HepG2 (cell line): ENCODE measurements around the gene SIGLEC9.

Source experiments
- EZH2 ChIP-seq: conservative IDR thresholded peaks from 2 replicates; pipeline ENCODE4 v1.6.1; 2012; ENCODE audit warnings: mild to moderate bottlenecking, low read depth, low read length, moderate library complexity
- MYNN ChIP-seq: sonication (generic); formaldehyde crosslinking; IDR thresholded peaks from 2 replicates; pipeline ENCODE4 v1.4.0; 2020; ENCODE audit warnings: mild to moderate bottlenecking, low read depth, missing genetic modification reagents
- NFE2L1 ChIP-seq: sonication (generic); formaldehyde crosslinking; IDR thresholded peaks from 2 replicates; pipeline ENCODE4 v1.4.0; 2020; ENCODE audit warnings: missing genetic modification reagents, mild to moderate bottlenecking, borderline replicate concordance
- SNAPC2 ChIP-seq: sonication (generic); formaldehyde crosslinking; IDR thresholded peaks from 2 replicates; pipeline ENCODE4 v1.8.1; 2022; ENCODE audit warnings: mild to moderate bottlenecking, missing genetic modification reagents
- ZNF282 ChIP-seq: fragments of 450-650 bp; IDR thresholded peaks from 2 replicates; pipeline ENCODE4 v1.6.1; 2018; ENCODE audit not compliant: partially characterized antibody
- ZNF326 ChIP-seq: sonication (generic); formaldehyde crosslinking; IDR thresholded peaks from 2 replicates; pipeline ENCODE4 v1.4.0; 2020; ENCODE audit warnings: missing genetic modification reagents, borderline replicate concordance
- TF ChIP-seq, protein P1 (sequence below): sonication (generic); formaldehyde crosslinking; IDR thresholded peaks from 2 replicates; pipeline ENCODE4 v1.4.0; 2020; ENCODE audit warnings: low read depth, mild to moderate bottlenecking, missing genetic modification reagents
- TF ChIP-seq, protein P2 (sequence below): sonication (generic); formaldehyde crosslinking; IDR thresholded peaks from 2 replicates; pipeline ENCODE4 v1.5.0; 2020; ENCODE audit warnings: missing genetic modification reagents

DNA sequence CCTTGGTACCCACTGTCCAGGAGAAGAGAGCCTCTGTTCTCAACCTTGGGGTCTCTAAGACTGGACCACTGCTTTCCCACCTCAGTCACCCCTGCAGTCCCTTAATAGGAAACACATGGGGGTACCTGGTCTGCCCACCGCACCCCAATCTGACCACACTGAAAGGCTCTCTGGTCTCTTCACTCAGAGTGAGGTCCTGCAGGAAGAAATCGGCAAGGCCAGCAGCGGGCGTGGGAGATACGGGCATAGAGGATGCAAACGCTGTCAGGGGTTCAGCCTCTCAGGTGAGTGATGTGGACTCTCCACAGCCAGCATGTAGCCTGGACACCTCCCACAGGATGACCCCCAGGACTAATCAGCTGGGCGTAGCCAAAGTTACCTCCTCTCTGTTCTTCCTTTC lies 3.5 kb downstream of the SIGLEC9 start:
- TF ChIP-seq, protein P1, sequence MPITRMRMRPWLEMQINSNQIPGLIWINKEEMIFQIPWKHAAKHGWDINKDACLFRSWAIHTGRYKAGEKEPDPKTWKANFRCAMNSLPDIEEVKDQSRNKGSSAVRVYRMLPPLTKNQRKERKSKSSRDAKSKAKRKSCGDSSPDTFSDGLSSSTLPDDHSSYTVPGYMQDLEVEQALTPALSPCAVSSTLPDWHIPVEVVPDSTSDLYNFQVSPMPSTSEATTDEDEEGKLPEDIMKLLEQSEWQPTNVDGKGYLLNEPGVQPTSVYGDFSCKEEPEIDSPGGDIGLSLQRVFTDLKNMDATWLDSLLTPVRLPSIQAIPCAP (CRISPR knock-in tag) = no peak
- TF ChIP-seq ZNF282 = no peak
- TF ChIP-seq NFE2L1 (CRISPR knock-in tag) = no peak
- TF ChIP-seq, protein P2, sequence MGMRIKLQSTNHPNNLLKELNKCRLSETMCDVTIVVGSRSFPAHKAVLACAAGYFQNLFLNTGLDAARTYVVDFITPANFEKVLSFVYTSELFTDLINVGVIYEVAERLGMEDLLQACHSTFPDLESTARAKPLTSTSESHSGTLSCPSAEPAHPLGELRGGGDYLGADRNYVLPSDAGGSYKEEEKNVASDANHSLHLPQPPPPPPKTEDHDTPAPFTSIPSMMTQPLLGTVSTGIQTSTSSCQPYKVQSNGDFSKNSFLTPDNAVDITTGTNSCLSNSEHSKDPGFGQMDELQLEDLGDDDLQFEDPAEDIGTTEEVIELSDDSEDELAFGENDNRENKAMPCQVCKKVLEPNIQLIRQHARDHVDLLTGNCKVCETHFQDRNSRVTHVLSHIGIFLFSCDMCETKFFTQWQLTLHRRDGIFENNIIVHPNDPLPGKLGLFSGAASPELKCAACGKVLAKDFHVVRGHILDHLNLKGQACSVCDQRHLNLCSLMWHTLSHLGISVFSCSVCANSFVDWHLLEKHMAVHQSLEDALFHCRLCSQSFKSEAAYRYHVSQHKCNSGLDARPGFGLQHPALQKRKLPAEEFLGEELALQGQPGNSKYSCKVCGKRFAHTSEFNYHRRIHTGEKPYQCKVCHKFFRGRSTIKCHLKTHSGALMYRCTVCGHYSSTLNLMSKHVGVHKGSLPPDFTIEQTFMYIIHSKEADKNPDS (CRISPR knock-in tag) = no peak
- no peak for TF ChIP-seq MYNN (CRISPR knock-in tag)
- TF ChIP-seq EZH2 = no peak
- TF ChIP-seq SNAPC2 = no peak
- no peak for TF ChIP-seq ZNF326 (CRISPR knock-in tag)
